Measurements from ENCODE around the gene TEAD2. TPM values are rescaled to one million over a fixed set of nuclear protein-coding genes. Genes with fewer than 3 reads are reported as not detected.

The TEAD2 gene
- total and polyA plus RNA-seq, 9 of the 15 experiments (the other 6 are each of a cell fraction or from before 2014, with no cell fraction given): 1.6 to 27.0 (median 13.9) TPM

DNA sequence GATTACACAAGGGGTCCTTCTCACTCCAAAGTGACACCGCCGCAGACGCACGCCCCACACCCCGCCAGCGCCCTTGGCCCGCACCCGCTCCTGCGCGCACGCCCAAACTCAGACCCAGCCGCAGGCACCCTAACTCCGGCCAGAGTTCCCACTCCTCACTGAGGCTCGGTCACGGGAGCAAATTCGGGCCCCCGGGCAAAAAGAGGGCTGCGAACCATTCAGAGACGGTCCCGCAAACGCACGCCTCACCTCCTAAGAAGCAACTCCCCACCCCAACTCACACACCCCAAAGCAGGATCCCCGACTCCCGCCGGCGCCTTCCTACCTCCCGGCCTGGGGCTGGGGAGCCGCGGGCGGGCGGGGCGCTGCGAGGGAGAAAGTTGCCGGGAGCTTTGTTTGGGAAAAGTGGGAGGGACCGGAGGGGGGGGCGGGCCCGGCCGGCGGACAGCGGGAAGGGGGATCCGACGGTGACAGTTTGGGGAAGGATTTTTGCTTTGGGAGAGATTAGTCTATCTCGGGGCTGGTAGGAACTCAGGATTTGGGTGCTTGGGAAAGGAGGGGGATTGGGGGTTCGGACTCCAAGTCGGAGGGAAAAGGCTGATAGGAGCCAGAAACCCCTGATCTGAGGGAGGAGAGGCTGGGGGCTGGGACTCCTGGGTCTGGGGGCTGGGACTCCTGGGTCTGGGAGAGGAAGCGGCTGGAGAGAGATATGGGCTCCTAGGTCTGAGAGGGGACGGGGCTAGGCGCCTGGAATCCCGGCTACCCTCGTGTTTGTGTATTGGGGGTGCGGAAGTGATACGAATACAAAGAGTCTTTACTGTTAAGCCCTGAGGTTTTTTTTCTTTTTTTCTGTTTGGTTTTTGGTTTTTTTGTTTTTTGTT, at the start of gene TEAD2 (continued):
- TF ChIP-seq, protein P1, sequence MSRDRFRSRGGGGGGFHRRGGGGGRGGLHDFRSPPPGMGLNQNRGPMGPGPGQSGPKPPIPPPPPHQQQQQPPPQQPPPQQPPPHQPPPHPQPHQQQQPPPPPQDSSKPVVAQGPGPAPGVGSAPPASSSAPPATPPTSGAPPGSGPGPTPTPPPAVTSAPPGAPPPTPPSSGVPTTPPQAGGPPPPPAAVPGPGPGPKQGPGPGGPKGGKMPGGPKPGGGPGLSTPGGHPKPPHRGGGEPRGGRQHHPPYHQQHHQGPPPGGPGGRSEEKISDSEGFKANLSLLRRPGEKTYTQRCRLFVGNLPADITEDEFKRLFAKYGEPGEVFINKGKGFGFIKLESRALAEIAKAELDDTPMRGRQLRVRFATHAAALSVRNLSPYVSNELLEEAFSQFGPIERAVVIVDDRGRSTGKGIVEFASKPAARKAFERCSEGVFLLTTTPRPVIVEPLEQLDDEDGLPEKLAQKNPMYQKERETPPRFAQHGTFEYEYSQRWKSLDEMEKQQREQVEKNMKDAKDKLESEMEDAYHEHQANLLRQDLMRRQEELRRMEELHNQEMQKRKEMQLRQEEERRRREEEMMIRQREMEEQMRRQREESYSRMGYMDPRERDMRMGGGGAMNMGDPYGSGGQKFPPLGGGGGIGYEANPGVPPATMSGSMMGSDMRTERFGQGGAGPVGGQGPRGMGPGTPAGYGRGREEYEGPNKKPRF (IDR thresholded peaks at IDR 0.05; ENCODE audit: low read depth, low read length): no peak
- TF ChIP-seq EP300 (IDR thresholded peaks at IDR 0.05; ENCODE audit: low read length) (no peak), CC2D1A (IDR thresholded peaks at IDR 0.05) (no peak), HNRNPH1 (optimal IDR thresholded peaks at IDR 0.05; ENCODE audit: low read depth, low read length) (no peak), FOXK1 (CRISPR knock-in tag; IDR thresholded peaks at IDR 0.05; ENCODE audit: borderline replicate concordance) (no peak), KDM1A (IDR thresholded peaks at IDR 0.05) (no peak), PHF20 (IDR thresholded peaks at IDR 0.05; ENCODE audit: partially characterized antibody) (no peak), ZNF3 (CRISPR knock-in tag; IDR thresholded peaks at IDR 0.05) (no peak), ETV5 (CRISPR knock-in tag; IDR thresholded peaks at IDR 0.05; ENCODE audit: low read depth) (no peak), ZNF584 (CRISPR knock-in tag; IDR thresholded peaks at IDR 0.05; ENCODE audit: low read depth) (no peak), RFX5 (IDR thresholded peaks at IDR 0.05; ENCODE audit: low read depth, low read length) (no peak), ZNF354B (CRISPR knock-in tag; IDR thresholded peaks at IDR 0.05) (no peak), HDGF (IDR thresholded peaks at IDR 0.05) (no peak), FOXJ2 (tag; IDR thresholded peaks at IDR 0.05) (no peak), PTBP1 (IDR thresholded peaks at IDR 0.05; ENCODE audit: low read depth, low read length) (no peak), ARID1B (IDR thresholded peaks at IDR 0.05) (no peak)
- TF ChIP-seq, protein P2, sequence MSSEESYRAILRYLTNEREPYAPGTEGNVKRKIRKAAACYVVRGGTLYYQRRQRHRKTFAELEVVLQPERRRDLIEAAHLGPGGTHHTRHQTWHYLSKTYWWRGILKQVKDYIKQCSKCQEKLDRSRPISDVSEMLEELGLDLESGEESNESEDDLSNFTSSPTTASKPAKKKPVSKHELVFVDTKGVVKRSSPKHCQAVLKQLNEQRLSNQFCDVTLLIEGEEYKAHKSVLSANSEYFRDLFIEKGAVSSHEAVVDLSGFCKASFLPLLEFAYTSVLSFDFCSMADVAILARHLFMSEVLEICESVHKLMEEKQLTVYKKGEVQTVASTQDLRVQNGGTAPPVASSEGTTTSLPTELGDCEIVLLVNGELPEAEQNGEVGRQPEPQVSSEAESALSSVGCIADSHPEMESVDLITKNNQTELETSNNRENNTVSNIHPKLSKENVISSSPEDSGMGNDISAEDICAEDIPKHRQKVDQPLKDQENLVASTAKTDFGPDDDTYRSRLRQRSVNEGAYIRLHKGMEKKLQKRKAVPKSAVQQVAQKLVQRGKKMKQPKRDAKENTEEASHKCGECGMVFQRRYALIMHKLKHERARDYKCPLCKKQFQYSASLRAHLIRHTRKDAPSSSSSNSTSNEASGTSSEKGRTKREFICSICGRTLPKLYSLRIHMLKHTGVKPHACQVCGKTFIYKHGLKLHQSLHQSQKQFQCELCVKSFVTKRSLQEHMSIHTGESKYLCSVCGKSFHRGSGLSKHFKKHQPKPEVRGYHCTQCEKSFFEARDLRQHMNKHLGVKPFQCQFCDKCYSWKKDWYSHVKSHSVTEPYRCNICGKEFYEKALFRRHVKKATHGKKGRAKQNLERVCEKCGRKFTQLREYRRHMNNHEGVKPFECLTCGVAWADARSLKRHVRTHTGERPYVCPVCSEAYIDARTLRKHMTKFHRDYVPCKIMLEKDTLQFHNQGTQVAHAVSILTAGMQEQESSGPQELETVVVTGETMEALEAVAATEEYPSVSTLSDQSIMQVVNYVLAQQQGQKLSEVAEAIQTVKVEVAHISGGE (CRISPR knock-in tag; IDR thresholded peaks at IDR 0.05): no peak
- TF ChIP-seq, protein P3, sequence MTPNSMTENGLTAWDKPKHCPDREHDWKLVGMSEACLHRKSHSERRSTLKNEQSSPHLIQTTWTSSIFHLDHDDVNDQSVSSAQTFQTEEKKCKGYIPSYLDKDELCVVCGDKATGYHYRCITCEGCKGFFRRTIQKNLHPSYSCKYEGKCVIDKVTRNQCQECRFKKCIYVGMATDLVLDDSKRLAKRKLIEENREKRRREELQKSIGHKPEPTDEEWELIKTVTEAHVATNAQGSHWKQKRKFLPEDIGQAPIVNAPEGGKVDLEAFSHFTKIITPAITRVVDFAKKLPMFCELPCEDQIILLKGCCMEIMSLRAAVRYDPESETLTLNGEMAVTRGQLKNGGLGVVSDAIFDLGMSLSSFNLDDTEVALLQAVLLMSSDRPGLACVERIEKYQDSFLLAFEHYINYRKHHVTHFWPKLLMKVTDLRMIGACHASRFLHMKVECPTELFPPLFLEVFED (CRISPR knock-in tag; conservative IDR thresholded peaks at IDR 0.05): no peak

Measured in K562 (cell line).